Kidney glomerular epithelial cell (primary cell): Measurements from ENCODE around the gene U2SURP.
"Not testable (repeated sequence)": the region's sequence is repeated elsewhere in the genome, so short reads cannot be mapped to it uniquely, and the experiment has no call there.

Experiments
- DNase-seq: peaks from one replicate; lab custom pipeline; 2025; lab: John Stamatoyannopoulos, UW

U2SURP gene

DNA sequence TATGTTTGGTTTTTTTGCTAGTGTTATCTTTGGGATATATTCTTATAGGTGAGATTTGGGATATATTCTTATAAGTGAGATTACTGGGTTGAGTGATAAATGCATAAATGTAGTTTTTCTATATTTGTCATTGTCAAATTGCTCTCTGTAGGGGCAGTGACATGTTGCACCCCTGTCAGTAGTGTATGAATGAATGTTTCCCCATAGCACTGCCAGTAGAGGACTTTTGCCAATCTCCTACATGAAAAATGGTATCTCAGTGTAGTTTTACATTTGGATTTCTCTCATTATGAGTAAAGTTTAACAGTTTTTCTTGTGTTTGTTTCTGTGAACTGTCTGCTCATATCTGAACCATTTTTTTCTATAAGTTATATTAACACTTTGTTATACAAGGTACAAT lies 13.6 kb downstream of the U2SURP start:
- DNase-seq = no peak

DNA sequence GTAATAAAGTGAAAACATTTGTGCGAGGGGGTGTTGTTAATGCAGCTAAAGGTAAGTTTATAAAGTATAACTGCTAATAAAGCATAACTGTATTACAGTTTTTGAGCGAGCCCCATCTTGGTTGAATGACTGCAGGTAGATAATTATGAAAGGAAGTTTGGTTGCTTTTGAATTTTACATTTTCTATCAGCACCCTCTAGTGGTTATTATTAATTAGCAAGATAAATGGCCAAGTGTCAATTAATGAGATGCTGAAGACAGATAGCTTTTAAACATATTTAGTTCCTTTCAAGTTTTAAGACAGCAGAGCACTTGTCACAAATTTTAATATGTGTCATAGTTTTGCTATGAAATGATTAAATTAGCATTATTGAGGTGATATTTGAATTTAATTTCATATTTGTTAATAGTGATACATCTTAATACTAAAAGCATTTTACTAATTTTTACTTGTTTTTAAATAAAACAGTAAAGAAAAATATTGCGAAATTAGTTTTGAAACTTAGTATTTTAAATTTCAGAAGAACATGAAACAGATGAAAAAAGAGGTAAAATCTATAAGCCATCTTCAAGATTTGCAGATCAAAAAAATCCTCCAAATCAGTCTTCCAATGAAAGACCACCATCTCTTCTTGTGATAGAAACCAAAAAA lies 15.1 kb downstream of the U2SURP start:
- peak; percentile 12 for DNase-seq

DNA sequence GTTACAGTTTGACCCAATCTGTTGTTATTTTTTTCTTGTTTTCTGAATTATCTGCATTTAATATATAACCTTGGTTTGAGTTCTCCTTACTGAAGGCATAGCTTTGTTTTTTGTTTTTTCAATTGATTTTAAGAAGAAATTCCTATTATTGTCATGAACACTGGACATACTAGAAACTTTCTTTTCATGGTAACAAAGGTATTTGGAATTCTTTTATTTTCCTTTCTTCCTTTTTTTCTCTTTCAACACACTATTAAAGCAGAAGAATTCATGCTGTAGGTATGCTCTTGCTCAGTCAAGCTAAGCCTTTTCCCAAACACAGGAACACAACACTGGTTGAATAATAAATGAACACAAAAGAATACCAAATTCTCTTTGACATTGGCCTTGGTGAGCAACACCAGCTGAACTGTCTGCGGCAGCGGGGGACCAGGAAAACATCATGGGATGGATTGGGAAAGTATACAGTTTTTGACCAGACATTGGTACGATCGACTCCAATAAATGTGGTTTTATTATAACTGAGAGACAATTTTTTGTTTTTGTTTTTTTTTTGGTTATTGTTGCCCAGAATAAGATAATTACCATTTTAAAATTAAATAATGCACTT lies 23.1 kb downstream of the U2SURP start:
- DNase-seq = no peak

DNA sequence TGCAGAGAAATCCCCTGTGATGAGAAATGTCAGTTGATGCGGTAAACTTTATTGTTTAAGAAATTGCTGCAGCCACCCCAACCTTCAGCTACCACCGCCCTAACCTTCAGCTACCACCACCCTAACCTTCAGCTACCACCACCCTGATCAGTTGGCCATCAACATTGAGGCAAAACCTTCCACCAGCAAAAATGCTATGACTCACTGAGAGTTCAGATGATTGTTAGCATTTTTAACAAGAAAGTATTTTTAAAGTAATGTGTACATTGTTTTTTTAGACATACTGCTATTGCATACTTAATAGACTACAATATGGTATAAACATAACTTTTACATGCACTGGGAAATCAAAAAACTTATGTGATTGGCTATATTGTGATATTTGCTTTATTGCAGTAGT lies 30.0 kb downstream of the U2SURP start:
- no peak for DNase-seq

DNA sequence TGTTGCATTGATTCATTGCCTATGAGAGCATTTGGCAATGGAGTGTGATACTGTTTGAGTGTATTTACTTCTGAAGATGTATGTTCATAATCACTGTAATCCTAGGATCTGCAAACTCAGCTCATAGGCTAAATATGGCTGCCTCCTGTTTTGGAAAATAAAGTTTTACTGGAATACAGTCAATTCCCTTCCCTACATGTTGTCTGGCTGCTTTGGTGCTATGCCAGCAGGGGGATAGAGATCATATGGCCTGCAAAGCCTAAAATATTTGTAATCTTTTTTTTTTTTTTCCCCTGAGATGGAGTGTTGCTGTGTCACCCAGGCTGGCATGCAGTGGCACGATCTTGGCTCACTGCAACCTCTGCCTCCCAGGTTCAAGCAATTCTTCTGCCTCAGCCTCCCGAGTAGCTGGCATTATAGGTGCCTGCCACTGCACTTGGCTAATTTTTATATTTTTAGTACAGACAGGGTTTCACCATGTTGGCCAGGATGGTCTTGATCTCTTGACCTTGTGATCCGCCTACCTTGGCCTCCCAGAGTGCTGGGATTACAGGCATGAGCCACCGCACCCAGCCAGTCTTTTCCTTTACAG lies 30.5 kb downstream of the U2SURP start:
- not testable (repeated sequence) for DNase-seq

DNA sequence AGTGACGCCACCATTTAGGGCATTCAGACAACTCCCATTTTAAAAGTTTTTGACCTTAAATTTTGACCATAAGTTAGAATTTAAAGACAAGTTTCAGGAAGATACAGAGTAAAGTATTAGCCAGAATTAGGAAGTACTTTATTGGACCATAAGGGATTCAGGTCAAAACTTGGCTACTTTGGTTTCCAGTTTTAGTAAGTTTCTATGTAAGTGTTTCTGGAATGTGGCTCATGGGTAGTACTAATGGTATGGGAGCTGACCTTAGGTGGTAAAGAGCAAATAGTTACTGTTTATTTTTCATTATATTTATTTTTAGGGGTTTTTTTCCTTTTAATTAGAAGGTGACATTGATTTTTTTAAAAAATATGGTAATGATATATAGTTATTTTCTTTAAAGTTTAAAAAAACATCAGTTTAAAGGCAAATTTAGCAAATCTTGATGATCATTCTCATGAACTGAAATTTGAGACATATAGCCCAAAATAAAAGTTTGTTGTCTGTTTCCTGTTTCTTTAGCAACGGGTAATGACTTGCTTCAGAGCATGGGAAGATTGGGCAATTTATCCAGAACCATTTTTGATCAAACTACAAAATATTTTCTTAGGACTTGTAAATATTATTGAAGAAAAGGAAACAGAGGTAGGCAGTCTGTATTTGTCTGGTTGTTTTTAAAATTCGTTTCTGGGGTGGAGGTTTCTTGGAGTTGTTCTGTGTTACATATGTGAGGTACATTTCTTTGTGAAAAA lies 34.3 kb downstream of the U2SURP start:
- DNase-seq = no peak

DNA sequence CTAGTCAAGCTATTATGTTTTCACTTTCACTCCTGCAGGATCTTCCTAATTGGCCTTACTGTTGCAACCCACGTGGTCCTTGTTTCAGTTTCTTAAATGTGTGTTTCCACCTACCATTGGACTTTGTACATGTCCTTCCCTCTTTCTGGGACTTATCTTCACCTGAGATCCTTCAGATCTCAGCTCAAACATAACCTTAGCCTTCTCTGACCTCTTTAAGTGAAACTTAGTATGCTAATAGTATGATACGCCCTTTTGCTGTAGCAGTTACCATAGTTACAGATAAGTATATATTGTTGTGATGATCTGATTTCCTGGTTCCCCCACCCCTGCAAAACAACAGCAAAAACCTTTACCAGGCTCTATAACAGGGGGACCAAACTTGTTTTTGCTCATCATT lies 35.2 kb downstream of the U2SURP start:
- DNase-seq = no peak

DNA sequence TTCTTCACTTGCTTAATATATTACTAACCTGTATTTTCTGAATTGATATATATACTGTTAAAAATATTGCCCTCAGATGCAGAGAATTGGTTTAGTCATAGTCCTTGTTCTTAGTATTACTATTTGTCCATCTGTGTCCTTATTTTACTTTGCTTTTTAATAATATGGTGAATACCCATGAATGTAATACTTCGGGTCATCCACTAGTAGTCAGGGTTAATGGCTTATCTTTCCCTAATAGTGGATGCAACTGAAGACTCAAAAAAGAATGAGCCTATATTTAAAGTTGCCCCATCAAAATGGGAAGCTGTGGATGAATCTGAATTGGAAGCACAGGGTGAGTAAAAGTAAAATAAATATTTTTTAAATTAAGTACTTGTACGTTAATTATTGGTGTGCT lies 36.5 kb downstream of the U2SURP start:
- no peak for DNase-seq

DNA sequence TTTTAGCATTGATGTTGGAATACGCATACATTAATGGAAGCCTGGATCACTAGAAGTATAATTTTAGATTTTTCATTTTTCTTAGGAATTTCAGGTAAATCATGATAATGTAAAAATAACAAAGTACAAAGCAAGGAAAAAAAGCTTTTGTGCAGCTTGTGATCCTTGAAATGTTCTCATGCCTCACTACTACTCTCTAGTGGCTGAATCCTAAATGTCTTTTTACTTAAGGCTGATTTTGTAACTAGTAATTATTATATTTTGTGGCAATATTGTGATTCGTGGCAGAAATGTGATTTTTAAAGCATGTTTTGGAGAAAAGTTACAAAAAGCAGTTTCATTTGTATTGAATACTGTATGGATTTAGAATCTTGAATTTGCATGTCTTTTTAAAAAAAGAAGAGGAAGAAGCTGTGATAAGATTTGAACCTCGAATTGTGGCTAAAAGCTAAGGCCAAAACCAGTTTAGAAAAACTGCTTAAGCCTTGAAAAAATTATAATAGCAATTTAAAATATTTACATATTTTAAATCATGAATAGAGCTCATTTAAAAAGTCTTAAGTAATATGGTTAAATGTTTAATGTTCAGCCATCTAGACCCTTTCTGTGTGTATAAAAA lies 39.0 kb downstream of the U2SURP start:
- peak; percentile 28 for DNase-seq

DNA sequence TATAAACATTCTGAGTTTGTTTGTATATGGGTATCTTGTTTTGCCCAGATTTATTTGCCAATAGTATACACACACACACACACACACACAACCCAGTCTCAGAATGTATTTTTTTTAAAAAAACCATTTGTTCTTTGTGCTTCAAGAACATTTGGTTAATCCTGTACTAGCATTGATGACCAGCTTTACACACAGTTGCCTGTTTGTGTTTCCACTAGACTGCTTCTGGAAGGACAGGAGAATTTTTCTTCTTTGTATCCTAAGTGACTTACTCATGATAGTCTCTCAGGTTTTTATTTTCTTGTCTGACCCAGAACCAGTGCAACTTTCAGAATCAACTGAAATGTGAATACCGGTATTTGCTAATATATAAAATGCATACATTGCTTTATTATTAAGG lies 40.5 kb downstream of the U2SURP start:
- DNase-seq = peak; percentile 31

DNA sequence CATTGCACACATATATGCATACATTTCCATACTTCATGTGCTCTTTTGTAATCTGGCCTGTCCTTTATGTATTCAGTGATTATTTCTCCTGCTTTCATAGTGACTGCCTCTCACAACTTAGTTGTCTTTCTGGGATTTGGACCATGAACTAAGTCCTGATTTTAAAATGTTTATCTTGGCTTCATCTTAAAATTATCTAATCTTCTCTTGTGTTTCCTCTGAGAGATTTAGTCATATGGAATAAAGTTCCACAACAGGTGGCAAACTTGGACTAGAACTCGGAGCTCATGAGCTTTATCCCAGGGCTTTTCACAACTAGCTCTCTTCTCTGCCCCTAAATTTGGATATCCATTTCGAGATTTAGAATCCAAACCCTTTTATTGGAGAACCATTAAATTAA lies 44.3 kb downstream of the U2SURP start:
- DNase-seq = no peak

DNA sequence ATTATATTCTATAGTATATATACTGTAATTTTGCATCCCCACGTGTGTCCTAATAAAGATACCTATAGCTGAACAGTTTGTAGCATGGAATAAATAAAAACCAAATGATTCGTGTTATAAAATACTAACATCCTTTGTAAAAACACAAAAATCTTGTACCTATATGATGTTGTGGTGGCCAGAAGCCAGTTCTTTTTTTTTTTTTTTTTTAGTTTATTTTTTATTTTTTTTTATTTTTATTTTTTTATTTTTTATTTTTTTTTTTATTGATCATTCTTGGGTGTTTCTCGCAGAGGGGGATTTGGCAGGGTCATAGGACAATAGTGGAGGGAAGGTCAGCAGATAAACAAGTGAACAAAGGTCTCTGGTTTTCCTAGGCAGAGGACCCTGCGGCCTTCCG lies 44.7 kb downstream of the U2SURP start:
- not testable (repeated sequence) for DNase-seq

DNA sequence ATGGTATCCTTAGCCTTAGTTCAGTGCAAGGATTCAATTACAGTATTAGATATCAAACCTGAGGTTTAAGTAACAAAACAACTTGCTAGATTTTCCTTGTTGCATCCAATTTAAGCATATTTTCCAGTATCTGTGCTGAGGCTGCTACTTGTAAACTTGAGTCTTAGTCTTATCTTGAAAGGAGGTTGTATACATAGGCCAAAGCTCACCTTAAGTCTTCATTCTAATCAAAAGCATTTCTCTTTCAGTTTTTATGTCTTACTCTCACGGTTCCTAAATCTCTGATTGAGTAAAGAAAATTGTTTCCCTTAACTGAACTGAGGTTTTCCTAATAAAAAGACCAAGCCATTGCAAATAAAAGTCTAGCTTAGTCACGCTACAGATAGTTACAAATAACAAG lies 52.6 kb downstream of the U2SURP start:
- DNase-seq = no peak

DNA sequence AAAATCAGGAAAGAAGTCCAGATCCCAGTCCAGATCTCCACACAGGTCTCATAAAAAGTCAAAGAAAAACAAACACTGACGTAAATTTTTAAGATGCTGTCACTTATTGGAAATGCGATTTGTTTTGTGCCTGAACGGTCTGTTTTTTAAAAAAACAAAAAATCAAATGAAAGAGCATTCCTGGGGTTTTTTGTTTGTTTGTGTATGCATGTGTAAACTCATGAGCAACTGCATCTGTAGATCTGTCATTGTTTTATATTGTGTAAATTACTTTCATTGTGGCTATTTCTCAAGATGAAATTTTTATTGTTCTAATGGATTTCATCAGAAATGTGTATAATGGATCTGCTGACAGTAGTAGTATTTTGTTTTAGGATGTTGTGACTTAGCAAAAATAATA lies 55.0 kb downstream of the U2SURP start:
- DNase-seq = no peak

DNA sequence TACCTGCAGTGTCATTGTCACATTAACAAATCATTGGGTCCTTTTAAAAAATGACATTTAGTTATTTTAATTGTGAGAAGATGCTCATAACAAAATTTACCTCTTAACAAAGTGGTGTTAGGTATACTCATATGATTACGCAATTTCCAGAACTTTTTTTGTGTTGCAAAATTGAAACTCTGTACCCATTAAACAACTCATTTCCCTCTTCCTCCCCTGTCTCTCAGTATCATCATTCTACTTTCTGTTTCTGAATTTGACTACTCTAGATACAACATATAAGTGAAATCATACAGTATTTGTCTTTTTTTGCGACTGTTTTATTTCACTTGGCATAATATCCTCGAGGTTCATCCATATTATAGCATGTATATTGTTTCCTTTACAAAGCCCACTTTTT lies 59.5 kb downstream of the U2SURP start:
- no peak for DNase-seq

DNA sequence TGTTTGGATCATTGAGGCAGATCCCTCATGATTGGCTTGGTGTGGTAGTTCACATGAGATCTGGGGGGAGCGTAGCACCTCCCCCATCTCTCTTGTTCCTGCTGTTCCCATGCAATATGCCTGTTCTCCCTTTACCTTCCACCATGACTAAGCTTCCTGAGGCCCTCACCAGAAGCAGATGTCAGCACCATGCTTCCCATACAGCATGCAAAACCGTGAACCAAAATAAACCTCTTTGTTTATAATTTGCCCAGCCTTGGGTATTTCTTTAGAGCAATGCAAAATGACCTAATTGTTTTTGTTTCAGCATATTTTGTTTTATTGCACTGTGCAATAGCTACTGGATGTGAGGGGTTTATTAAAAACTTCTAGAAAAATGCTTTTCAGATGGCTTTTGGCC lies 61.6 kb downstream of the U2SURP start:
- DNase-seq = no peak

DNA sequence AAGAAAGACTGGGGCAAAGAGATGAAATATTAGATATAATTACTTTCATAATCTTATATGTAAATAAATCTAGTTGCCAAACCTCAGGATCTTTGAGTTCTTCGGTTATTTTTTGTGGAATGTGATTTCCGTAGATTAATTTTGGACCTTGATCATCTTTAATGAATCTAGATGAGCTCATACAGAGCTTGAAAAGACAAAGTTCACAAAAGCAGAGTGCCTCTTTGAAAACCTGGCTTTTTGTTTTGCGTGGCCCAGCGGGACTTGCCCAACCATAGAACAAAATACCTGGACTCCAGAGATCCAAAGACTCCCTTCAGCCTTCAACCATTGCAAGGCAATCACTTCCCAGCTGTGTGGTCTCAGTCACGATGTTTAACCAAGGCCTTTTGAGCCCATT lies 63.4 kb downstream of the U2SURP start:
- no peak for DNase-seq

DNA sequence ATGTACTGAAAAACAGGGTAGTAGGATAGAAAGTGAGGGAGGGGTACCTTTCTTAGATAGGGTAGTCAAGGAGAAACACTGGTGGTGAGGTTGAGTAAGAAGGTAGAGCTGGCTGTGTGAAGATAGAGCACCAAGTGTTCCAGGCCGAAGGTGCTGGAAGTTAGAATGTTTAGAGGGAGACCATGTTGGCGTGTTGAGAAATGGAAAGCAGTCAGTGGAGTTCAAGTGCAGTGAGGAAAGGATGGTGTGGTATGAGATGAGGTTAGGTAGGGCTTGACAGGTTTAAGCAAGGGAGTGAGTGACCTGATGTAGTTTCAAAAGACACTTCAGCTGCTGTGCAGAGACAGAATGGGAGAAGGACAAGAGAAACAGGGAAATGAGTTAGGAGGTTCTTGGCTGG lies 64.0 kb downstream of the U2SURP start:
- no peak for DNase-seq

DNA sequence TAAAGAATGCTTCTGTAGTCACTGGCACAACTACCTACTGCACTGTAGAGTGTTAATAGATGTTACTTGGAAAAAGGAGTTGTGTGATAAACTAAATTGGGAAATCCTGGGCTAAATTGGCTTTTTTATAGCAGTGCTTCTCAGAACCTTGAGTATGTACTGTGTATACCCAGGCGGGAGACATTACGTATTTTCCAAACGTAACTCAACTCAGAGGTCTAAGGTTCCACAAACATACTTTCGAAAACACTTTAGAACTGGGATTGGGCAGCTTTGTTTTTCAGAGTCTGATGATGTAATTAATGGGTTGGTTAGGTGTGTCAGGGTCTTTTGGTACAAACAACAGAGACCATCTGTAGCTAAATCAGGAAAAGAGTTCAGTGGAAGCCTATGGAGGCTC lies 64.7 kb downstream of the U2SURP start:
- no peak for DNase-seq

DNA sequence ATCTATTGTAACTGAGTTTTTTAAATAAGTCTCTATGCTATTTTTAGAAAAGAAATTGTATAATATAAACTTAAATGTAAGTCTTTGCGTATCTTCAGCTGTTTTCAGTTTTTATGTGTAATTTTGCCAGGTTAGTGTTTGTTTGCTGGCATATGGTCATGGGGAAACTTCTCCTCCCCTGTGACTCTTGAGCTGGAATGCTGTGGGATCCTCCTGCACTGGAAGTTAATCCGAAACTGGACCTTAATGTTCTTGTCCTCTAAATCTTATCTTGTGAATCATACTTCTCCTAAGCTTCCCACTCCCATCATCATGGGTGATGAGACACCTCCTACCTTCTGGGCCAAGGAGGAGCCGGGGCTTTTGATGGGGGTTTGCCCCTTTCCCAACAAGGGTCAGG lies 65.8 kb downstream of the U2SURP start:
- DNase-seq = no peak

DNA sequence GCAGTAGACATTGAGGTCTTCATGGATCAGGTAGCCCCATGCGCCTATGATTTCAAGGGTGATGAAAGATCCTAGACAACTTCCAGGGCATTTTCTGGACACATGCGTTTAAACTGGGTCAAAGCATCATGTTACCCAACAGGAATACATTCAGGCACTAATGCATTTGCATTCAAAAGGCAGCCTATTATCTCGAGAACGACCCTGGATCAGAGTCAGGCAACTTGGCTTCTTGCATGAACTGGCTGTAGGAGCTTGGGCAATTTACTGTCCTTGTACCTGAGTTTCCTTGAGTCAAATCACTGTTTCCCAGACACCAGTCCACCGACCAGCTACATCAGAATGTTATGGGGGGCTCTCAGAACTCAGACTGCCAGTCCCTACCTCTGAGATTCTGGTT lies 66.7 kb downstream of the U2SURP start:
- no peak for DNase-seq

DNA sequence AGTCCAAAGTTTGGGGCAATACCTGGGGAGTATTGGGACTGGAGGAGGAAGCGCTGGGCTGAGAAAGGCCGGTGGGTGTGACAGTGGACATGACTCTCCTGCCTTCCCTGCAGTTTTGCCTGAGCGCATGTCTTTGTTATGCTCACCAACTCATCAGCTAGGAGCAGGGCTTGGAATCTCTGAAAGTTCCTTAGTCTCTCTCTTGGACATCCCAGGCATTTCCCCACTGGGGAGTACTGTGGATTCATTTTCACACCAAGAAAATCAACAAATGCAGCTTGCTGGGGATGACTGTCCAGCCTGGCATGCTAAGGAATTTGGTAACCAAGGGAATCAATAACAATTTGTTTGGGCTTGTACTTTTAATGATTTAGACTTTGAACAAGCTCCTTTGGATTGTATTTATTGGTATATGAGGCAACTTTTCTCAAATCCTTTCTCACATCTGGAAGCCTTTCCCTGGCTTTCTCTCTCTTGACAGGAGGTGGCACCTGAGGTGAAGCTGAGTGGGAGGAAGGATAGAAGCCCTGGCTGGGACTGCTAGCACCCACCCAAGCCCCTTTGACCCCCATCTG lies 69.7 kb downstream of the U2SURP start:
- DNase-seq = peak; percentile 88
